Activated B cell treated with CpG ODN at 0.5 μM for 24 hours (primary cell): ENCODE data around the gene MYLIP. TPM values are rescaled to one million over a fixed set of nuclear protein-coding genes. Genes with fewer than 3 reads are reported as not detected.

Experiments used
- ATAC-seq: fragments of 200-7000 bp; cut with Tn5 transposase; one replicate; pipeline ENCODE4 v1.10.0; 2021; ENCODE audit warnings: low read depth, mild to moderate bottlenecking, moderate library complexity
- CTCF ChIA-PET: fragments of 350-600 bp; sonication (Branson Sonifier 250); formaldehyde crosslinking; loops from one replicate; lab custom pipeline; 2021; ENCODE audit warnings: antibody characterized with exemption; lab: Charles Lee
- POLR2A ChIA-PET: fragments of 350-600 bp; sonication (Branson Sonifier 250); formaldehyde crosslinking; loops from one replicate; lab custom pipeline; 2021; ENCODE audit warnings: antibody characterized with exemption; lab: Charles Lee
- DNase-seq: peaks from one replicate; pipeline ENCODE4 v3.0.0; 2022
- H3K27ac Mint-ChIP-seq: one replicate; pipeline ENCODE4 v1.8.0; 2020; ENCODE audit warnings: mixed read lengths
- H3K27me3 Mint-ChIP-seq: one replicate; pipeline ENCODE4 v1.8.0; 2021; ENCODE audit warnings: mixed read lengths
- H3K36me3 Mint-ChIP-seq: one replicate; pipeline ENCODE4 v1.8.0; 2021; ENCODE audit warnings: low read depth, mixed read lengths
- H3K4me1 Mint-ChIP-seq: one replicate; pipeline ENCODE4 v1.8.0; 2021; ENCODE audit warnings: mixed read lengths
- H3K4me3 Mint-ChIP-seq: one replicate; pipeline ENCODE4 v1.8.0; 2020; ENCODE audit warnings: mild to moderate bottlenecking, mixed read lengths
- H3K9me3 Mint-ChIP-seq: one replicate; pipeline ENCODE4 v1.8.0; 2020; ENCODE audit warnings: mixed read lengths
- CTCF ChIP-seq: fragments of 200-600 bp; IDR thresholded peaks from one replicate; pipeline ENCODE4 v1.8.0; 2022; ENCODE audit warnings: antibody characterized with exemption, mild to moderate bottlenecking
- intact Hi-C: fragments of 100-400 bp; cut with micrococcal nuclease; formaldehyde crosslinking; loops from one replicate; pipeline ENCODE4 v1.15.1; 2024
- total RNA-seq: library from RNA; stranded (reverse); gene quantifications from 2 replicates; pipeline ENCODE4 v1.2.3, GENCODE V29; 2022

The MYLIP gene
- total RNA-seq, 1 donor from 2014 or later = 10.3 TPM

DNA sequence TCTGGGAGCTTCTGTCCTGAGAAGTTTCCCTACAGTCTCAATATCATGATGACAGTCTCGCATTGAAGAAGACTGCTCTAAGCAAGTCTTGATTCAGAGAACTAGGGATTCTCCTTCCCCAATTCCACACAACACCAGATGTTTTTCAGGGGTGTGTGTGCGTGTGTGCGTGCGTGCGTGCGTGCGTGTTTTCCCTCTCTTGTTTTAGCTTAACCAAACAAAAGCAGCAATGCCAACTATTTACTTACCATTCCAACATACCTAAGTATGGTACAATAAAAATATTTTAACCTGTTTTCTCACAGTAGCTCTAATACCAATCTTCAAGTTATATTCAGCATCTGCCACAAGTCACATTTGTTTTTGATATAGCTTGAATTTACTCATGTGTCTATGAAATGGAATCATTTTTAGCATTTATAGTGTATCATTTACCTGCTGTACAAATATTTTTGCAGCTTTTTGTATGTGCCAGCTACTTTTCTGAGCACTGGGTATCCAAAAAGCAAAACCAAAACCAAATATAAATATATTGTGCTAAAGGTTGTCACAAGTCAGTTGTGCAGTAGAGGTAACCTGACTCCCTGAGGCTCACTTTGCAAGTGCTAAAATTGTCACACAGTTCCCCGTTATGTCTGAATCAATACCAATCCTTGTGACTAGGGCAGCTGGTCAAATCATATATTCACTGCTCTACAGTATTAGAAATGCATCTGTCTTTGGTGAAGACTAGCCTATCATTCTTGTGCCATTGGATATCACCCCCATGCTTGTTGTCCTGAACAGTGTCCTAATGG, 21.7 kb upstream of the MYLIP start:
- ChIA-PET POLR2A (no interaction called here), CTCF (interaction anchor here (0.6 kb wide), 1 partner anchor 979 kb away, joined by 3 read pairs; no protein-coding TSS in a partner anchor)
- intact Hi-C loops = no loop called here

DNA sequence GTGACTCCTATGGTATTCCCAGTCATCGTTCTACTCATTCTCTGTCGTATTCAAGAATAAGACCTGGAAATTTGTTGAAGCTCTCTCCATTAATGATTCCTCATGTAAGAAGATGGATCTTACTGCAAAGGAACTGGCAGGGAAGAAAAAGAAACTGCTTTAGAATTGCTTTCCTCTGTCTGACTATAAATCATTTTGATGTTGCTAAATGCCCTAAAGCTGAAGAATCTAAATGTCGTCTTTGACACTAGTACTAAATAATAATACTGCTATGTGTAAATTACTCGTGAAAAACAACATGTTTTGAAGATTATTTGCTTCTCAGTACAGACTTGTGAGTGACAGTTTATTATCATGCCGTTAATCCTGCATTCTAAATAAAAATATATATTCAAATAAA, 20.5 kb upstream of the MYLIP start:
- DNase-seq = no peak
- Mint-ChIP-seq H3K4me3 (no peak overlapping the region), H3K27ac (no peak overlapping the region), H3K27me3 (peaks cover 10% of the 10 kb centered on the region), H3K9me3 (no peaks in the 10 kb centered on the region), H3K36me3 (no peaks in the 10 kb centered on the region), H3K4me1 (no peaks in the 10 kb centered on the region)
- intact Hi-C loops = no loop called here
- CTCF ChIA-PET = no interaction called here
- POLR2A ChIA-PET = no interaction called here
- no peak for ATAC-seq
- TF ChIP-seq CTCF = no peak

More for the DNA sequence above, 21.7 kb upstream of the MYLIP start:
- Mint-ChIP-seq H3K4me3 (no peak overlapping the region), H3K4me1 (no peaks in the 10 kb centered on the region), H3K27ac (no peak overlapping the region), H3K9me3 (no peaks in the 10 kb centered on the region), H3K36me3 (no peaks in the 10 kb centered on the region), H3K27me3 (peaks cover 10% of the 10 kb centered on the region)
- ATAC-seq (no peak), DNase-seq (no peak)
- TF ChIP-seq CTCF = no peak

GRCh38 chr6:16108921-16109658, 19.8 kb upstream of the MYLIP start:
- no peak overlapping the region for H3K4me3 Mint-ChIP-seq
- POLR2A ChIA-PET = no interaction called here
- no peaks in the 10 kb centered on the region for H3K9me3 Mint-ChIP-seq
- no peak overlapping the region for H3K27ac Mint-ChIP-seq
- ATAC-seq (no peak), DNase-seq (no peak)
- H3K27me3 Mint-ChIP-seq = peaks cover 10% of the 10 kb centered on the region
- H3K36me3 Mint-ChIP-seq = no peaks in the 10 kb centered on the region
- CTCF ChIA-PET = no interaction called here
- intact Hi-C loops = no loop called here
- no peak for TF ChIP-seq CTCF
- H3K4me1 Mint-ChIP-seq = no peaks in the 10 kb centered on the region

GRCh38 chr6:16109659-16110305, 19.1 kb upstream of the MYLIP start:
- no peak overlapping the region for H3K27ac Mint-ChIP-seq
- peaks cover 8% of the 10 kb centered on the region for H3K27me3 Mint-ChIP-seq
- no peak overlapping the region for H3K4me3 Mint-ChIP-seq
- H3K9me3 Mint-ChIP-seq = no peaks in the 10 kb centered on the region
- DNase-seq (no peak), ATAC-seq (no peak)
- no peaks in the 10 kb centered on the region for H3K4me1 Mint-ChIP-seq
- TF ChIP-seq CTCF = no peak
- POLR2A ChIA-PET = no interaction called here
- CTCF ChIA-PET = no interaction called here
- intact Hi-C loops = no loop called here
- no peaks in the 10 kb centered on the region for H3K36me3 Mint-ChIP-seq

- no peak for ATAC-seq
- intact Hi-C loops = no loop called here
- DNase-seq = no peak
- no peak for TF ChIP-seq CTCF
- Mint-ChIP-seq H3K36me3 (no peaks in the 10 kb centered on the region), H3K4me3 (no peak overlapping the region), H3K4me1 (no peaks in the 10 kb centered on the region), H3K27me3 (peaks cover 3% of the 10 kb centered on the region), H3K9me3 (no peaks in the 10 kb centered on the region), H3K27ac (no peak overlapping the region)
- POLR2A ChIA-PET = no interaction called here
- CTCF ChIA-PET = interaction anchor here (2.6 kb wide), 1 partner anchor 10 kb away, joined by 10 read pairs; the partner anchor contains the start of gene MYLIP
Observed at GRCh38 chr6:16118825-16119224, 10.1 kb upstream of the MYLIP start.
